ENCODE data around the gene KCNK16.

GRCh38 chr6:39294899-39295298 is 27.6 kb downstream of the KCNK16 start:
- TF ChIP-seq CTCF (IDR thresholded peaks at IDR 0.05), result no peak
- no peak for TF ChIP-seq POLR2A (IDR thresholded peaks at IDR 0.05)
- no peak for TF ChIP-seq POLR2AphosphoS5 (IDR thresholded peaks at IDR 0.05)
